HT-29 (cell line): ENCODE results near the gene SLC29A4. TPM values are rescaled to one million over a fixed set of nuclear protein-coding genes. Genes with fewer than 3 reads are reported as not detected.

Experiments used
- DNase-seq: peaks from one replicate; pipeline ENCODE4 v3.0.0-alpha.2; 2015; ENCODE audit warnings: low spot score
- total RNA-seq: library from RNA; depleted of rRNA; stranded (reverse); fragments of >200 nt; shearing (Covaris generic); gene quantifications from 2 replicates; pipeline ENCODE4 v1.2.3, GENCODE V29; 2014; rRNA removed

SLC29A4 gene
- total RNA-seq, 1 experiment from 2014 or later: 7.1 TPM

DNA sequence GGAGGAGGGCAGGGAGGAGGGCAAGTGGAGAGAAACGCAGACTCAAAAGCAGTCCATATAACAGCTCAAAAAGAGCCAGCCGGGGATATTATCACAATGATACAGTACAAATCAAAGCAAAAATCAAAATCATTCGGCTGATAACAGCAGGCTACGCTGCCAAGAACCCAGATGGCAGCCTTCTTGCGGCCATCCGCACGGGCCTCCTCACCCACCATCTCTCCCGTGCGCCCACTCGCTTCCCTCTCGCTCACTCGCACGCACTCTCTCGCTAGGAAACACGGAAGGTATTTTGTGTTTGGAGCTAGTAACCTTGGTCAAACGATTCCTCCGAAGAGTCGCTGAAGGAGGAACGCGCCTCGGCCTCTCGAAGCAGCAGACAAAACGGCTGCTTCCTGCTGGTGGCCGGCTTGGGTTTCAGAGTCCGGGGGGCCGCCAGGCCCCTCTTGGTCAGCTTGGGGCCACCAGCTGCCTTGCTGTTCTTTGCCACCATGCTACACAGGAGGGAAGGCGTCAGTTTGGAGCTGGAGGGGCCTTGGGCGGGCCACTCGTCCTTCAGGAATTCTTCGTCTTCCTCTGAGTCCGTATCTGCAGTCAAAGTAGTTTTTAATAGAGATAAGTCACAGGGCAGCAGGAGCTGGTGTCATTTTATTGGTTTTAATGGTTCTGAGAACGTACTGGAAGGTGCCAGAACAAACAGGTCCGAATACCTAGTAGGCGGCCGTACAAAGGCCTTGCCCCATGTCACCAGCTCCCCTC lies 68.9 kb downstream of the SLC29A4 start:
- DNase-seq: no peak

GRCh38 chr7:5352440-5353010 lies 69.8 kb downstream of the SLC29A4 start:
- no peak for DNase-seq

GRCh38 chr7:5354460-5355232 lies 71.9 kb downstream of the SLC29A4 start:
- DNase-seq: no peak

Other genes with a start within 250 kb of the SLC29A4 start
- gene RBAK, start 237.1 kb upstream of the SLC29A4 start, total RNA-seq: 3.3 and 3.5 TPM in 2 replicates
- 64.0 and 72.0 TPM in 2 replicates for gene WIPI2, start 92.7 kb upstream of the SLC29A4 start, total RNA-seq
- 93.2 and 121 TPM in 2 replicates for gene TNRC18, start 140.9 kb downstream of the SLC29A4 start, total RNA-seq
- gene FBXL18, start 230.9 kb downstream of the SLC29A4 start, total RNA-seq: 14.7 and 16.1 TPM in 2 replicates
- 2,777 and 3,103 TPM in 2 replicates for gene ACTB, start 247.7 kb downstream of the SLC29A4 start, total RNA-seq